NCI-H1048 (cell line): ENCODE measurements around the gene USP37.

Experiments used
- DNase-seq: peaks from one replicate; lab custom pipeline; 2025; lab: John Stamatoyannopoulos, UW

Gene USP37

GRCh38 chr2:218474527-218474926 is 93.6 kb downstream of the USP37 start:
- no peak for DNase-seq

DNA sequence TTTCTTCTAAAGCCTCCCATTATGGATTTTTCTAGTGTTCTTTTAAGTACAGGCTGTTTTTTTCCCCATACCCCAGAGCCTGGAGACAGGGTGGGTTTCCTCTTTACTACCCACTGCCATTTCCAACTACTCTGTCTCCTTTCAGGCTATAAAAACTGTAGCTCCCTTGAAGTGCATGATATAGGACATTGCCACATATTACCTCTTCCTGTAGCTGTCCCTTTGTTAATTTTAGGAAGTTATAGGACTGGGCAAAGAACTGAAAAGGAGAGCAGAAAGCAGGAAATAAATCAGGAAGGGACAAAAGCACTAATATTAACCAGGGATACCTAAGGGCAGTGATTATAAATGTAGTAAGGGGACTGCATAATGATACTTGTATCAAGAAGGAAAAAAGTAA is 95.2 kb downstream of the USP37 start:
- DNase-seq = no peak

DNA sequence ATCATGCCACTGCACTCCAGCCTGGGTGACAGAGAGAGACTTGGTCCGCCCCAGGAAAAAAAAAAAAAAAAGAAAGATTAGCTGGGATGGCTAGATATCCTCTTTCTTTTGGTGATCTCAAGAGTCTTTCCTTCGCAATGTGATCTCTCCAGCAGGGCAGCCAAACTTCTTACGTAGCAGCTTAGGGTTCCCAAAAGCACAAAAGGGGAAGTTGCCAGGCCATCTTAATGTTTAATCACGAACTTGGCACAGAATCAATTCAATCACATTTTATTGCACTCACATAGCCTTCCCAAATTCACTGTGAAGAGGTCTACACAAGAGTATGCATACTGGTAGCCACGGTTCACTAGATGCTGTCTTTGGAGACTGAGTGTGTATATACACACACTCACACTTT is 96.2 kb downstream of the USP37 start:
- DNase-seq = no peak

GRCh38 chr2:218471036-218471435 is 97.1 kb downstream of the USP37 start:
- DNase-seq = no peak

- no peak for DNase-seq
These were observed 97.7 kb downstream of the USP37 start for GRCh38 chr2:218470448-218470847.

GRCh38 chr2:218465987-218466633 is 102.0 kb downstream of the USP37 start:
- no peak for DNase-seq

GRCh38 chr2:218458598-218458997 is 109.6 kb downstream of the USP37 start:
- no peak for DNase-seq

DNA sequence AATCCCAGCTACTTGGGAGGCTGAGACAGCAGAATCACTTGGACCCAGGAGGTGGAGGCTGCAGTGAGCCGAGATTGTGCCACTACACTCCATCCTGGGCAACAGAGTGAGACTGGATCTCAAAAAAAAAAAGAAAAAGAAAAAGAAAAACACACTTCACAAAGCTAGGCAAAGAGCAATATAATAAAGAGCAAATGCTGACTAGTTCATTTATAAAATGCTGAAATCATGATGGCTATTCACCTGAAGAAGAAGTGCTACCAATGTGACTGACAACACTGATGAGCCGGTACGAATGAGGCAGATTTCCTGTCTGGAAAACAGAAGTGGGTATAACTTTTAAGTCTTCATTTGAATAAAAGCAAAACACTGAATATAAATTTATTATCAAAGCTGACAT is 111.3 kb downstream of the USP37 start:
- DNase-seq = no peak

GRCh38 chr2:218452079-218452478 is 116.1 kb downstream of the USP37 start:
- DNase-seq = no peak

- no peak for DNase-seq
These were observed 119.2 kb downstream of the USP37 start for GRCh38 chr2:218448934-218449333.

GRCh38 chr2:218447072-218447471 is 121.1 kb downstream of the USP37 start:
- DNase-seq = no peak

DNA sequence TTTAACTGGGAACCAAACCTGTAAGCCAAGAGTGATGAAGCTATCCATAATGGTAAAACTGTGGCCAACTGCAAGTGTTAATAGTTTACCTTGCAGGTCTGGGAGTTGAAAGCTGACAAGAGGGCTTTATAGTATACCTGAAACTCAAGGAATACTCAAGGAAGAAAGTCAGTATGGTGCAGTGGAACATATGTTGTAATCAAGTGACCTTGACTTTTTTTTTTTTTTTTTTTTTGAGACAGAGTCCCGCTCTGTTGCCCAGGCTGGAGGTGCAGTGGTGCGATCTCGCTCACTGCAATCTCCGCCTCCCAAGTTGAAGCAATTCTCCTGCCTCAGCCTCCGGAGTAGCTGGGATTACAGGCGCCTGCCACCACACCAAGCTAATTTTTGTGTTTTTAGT is 121.6 kb downstream of the USP37 start:
- DNase-seq = no peak

GRCh38 chr2:218445602-218446001 is 122.5 kb downstream of the USP37 start:
- no peak for DNase-seq

GRCh38 chr2:218444692-218445357 is 123.3 kb downstream of the USP37 start:
- DNase-seq = no peak

- DNase-seq = no peak
These were observed 129.6 kb downstream of the USP37 start for GRCh38 chr2:218438596-218438995.

- no peak for DNase-seq
These were observed 130.2 kb downstream of the USP37 start for GRCh38 chr2:218437969-218438368.

GRCh38 chr2:218436992-218437391 is 131.2 kb downstream of the USP37 start:
- DNase-seq = no peak

DNA sequence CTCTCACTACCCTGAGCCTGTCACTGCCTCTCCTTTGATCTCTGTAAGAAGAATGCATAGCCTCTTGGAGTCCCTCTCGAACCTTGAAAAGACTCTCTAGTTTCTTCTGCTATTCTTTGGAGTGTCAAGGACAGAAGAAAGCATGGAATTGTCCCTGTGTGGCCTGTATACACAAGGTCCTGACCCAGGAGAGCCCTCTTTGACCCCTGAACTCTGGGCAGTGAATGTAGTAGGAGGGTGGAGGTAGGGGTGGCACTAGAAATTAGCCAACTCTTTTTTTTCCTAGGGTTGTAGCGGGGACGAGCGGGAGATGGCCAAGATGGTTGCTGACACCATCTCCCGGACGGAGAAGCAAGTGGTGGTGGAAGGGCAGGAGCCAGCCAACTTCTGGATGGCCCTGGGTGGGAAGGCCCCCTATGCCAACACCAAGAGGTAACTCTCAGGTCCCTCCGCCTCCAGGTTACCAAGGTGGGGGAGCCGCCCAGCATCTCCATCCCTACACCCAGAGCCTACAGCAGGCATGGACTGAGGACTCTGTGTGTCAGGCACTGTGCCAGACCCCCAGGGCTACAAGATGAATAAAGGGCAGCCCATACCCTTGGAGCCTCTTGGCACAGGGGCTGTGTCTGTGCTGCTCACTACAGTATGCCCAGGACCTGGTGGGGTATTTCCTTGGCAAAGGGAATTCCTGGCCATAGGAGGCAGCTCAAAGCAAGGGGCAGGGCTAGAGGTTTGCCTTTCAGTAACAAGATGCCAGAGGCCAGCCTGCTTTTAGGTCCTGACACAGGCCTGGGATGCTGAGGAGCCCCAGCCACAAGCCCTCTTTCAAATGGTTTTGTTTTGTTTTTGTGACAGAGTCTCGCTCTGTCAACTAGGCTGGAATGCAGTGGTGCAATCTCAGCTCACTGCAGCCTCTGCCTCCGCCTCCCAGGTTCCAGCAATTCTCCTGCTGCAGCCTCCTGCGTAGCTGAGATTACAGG is 132.9 kb downstream of the USP37 start:
- no peak for DNase-seq

GRCh38 chr2:218434456-218434855 is 133.7 kb downstream of the USP37 start:
- DNase-seq = no peak

DNA sequence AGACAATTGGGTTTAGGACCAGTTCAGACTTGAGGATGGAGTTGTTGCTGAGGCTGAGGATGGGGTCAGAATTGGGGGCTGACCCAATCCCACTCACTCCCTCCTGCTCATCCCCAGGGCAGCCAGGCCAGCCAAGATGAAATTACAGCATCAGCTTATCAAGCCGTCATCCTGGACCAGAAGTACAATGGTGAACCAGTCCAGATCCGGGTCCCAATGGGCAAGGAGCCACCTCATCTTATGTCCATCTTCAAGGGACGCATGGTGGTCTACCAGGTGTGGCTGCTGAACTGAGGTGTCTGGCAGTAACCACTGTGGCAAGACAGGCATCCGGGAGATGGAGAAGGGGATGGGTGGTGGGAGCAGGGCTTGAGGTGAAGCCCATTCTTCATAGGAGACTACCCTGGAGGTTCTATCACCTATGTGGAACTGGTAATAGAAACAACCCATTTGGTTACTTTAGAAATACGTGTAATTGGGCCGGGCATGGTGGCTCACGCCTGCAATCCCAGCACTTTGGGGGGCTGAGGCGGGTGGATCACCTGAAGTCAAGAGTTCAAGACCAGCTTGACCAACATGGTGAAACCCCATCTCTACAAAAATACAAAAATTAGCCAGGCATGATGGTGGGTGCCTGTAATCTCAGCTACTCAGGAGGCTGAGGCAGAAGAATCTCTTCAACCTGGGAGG is 135.3 kb downstream of the USP37 start:
- DNase-seq = no peak

- DNase-seq = no peak
These were observed 136.3 kb downstream of the USP37 start for GRCh38 chr2:218431878-218432277.

GRCh38 chr2:218430721-218431120 is 137.4 kb downstream of the USP37 start:
- DNase-seq = no peak
